Lower lobe of right lung (tissue), 2 donors: ENCODE results near the gene PAPPA. TPM values are rescaled to one million over a fixed set of nuclear protein-coding genes. Genes with fewer than 3 reads are reported as not detected.

ENCODE experiments used
- ATAC-seq, 2 donors: fragments of 200-7000 bp; cut with Tn5 transposase; one replicate each; pipeline ENCODE4 v1.9.1; 2020 to 2022; ENCODE audit warnings: mild to moderate bottlenecking in 2 of 2, moderate library complexity in 2 of 2
- DNase-seq: peaks from one replicate; pipeline ENCODE4 v3.0.0-alpha.2; 2020
- H3K27ac ChIP-seq: fragments of 200-600 bp; one replicate; pipeline ENCODE4 v1.8.0; 2022
- H3K27me3 ChIP-seq: fragments of 200-600 bp; one replicate; pipeline ENCODE4 v1.8.0; 2022; ENCODE audit warnings: low read depth
- H3K36me3 ChIP-seq: fragments of 200-600 bp; one replicate; pipeline ENCODE4 v1.8.0; 2022; ENCODE audit warnings: mild to moderate bottlenecking
- H3K4me1 ChIP-seq: fragments of 200-600 bp; one replicate; pipeline ENCODE4 v1.8.0; 2022
- H3K4me3 ChIP-seq: fragments of 200-600 bp; one replicate; pipeline ENCODE4 v1.8.0; 2022; ENCODE audit warnings: mild to moderate bottlenecking
- H3K9me3 ChIP-seq: fragments of 200-600 bp; one replicate; pipeline ENCODE4 v1.8.0; 2022
- intact Hi-C: fragments of 100-400 bp; cut with DNase I; formaldehyde crosslinking; loops from one replicate; pipeline ENCODE4 v1.11.0; 2022
- total RNA-seq: library from RNA; stranded (reverse); fragmentation: NEBNext Ultra II Directional; extraction: Animal tissue kit (Norgen Biotek cat#: 25700); gene quantifications from one replicate; pipeline ENCODE4 v1.2.1, GENCODE V29; 2021
- TF ChIP-seq, protein P1 (sequence below): fragments of 200-600 bp; IDR thresholded peaks from one replicate; pipeline ENCODE4 v1.8.0; 2022; ENCODE audit warnings: antibody characterized with exemption, mild to moderate bottlenecking
- donor health status: DM: no; HTN: yes; CAD: no; lungs with severe emphysema.

PAPPA gene
- total RNA-seq, 1 donor from 2014 or later: 2.2 TPM

GRCh38 chr9:116178481-116179211, 25.1 kb downstream of the PAPPA start:
- Histone ChIP-seq H3K9me3 (no peaks in the 10 kb centered on the region), H3K4me3 (no peak overlapping the region), H3K4me1 (no peaks in the 10 kb centered on the region), H3K36me3 (no peaks in the 10 kb centered on the region), H3K27me3 (no peaks in the 10 kb centered on the region), H3K27ac (no peak overlapping the region)
- DNase-seq (no peak), ATAC-seq (no peak)
- TF ChIP-seq, protein P1, sequence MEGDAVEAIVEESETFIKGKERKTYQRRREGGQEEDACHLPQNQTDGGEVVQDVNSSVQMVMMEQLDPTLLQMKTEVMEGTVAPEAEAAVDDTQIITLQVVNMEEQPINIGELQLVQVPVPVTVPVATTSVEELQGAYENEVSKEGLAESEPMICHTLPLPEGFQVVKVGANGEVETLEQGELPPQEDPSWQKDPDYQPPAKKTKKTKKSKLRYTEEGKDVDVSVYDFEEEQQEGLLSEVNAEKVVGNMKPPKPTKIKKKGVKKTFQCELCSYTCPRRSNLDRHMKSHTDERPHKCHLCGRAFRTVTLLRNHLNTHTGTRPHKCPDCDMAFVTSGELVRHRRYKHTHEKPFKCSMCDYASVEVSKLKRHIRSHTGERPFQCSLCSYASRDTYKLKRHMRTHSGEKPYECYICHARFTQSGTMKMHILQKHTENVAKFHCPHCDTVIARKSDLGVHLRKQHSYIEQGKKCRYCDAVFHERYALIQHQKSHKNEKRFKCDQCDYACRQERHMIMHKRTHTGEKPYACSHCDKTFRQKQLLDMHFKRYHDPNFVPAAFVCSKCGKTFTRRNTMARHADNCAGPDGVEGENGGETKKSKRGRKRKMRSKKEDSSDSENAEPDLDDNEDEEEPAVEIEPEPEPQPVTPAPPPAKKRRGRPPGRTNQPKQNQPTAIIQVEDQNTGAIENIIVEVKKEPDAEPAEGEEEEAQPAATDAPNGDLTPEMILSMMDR: no peak
- intact Hi-C loops: no loop called here

DNA sequence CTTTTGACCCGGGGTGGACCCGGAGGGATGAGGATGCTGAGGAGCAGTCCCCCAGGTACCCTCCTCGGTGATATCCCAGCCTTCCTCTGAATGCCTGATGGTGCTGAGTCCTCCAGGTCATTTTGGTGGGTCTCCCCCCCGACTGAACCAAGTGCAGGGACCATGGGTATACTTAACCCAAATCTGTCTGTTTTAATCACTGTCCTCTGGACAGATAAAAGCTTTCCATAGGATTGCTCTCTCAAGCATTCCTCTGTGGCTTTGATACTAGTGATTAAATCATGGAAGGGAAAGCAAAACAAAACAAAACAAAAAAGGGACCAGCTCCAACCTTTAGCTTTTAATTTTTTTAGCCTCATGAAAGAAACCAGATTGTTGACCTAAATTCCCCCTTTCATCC, 26.0 kb downstream of the PAPPA start:
- Histone ChIP-seq H3K4me1 (no peaks in the 10 kb centered on the region), H3K36me3 (no peaks in the 10 kb centered on the region), H3K9me3 (no peaks in the 10 kb centered on the region), H3K27ac (no peak overlapping the region), H3K27me3 (no peaks in the 10 kb centered on the region), H3K4me3 (no peak overlapping the region)
- TF ChIP-seq, protein P1: no peak
- intact Hi-C loops: no loop called here
- no peak for ATAC-seq
- no peak for DNase-seq

DNA sequence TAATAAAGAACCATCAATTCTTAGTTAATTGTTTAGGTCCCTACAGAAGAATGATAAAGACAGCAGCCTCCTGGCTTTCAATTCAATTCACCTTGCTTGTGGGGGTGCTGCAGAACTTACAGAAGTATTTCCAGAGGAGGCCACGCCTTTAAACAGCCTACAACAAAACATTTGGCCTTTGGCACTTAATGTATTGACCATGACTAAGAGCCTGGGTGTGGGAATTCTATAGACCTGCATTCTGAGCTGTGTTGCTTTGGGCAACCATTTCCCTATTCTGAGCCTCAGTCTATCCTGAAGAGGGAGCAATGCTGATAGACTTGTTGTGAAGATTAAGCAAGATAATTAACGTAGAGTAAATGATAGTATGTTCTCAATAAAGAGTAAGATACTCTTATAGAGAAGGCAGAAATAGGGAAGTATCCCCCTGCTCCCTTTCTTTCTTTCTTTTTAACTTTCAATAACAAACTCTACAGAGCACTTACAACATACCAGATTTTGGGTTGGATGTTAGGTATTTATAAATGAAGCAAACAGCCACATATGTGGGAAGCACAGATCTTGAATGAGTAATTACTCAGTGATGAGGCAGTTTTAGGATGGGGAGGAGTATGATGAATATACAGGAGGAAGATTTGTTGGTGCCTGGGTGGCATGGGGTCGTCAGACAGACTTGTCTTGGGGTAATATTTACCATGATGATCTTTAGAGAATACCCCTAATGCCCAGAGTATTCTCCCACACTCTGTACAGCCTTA, 28.4 kb downstream of the PAPPA start:
- DNase-seq (no peak), ATAC-seq (no peak)
- H3K27me3 ChIP-seq: no peaks in the 10 kb centered on the region
- TF ChIP-seq, protein P1: no peak
- H3K4me3 ChIP-seq: no peak overlapping the region
- no peaks in the 10 kb centered on the region for H3K36me3 ChIP-seq
- H3K4me1 ChIP-seq: no peaks in the 10 kb centered on the region
- no peak overlapping the region for H3K27ac ChIP-seq
- intact Hi-C loops: no loop called here
- H3K9me3 ChIP-seq: no peaks in the 10 kb centered on the region

GRCh38 chr9:116182876-116183275, 29.3 kb downstream of the PAPPA start:
- no peak for DNase-seq
- Histone ChIP-seq H3K4me1 (no peaks in the 10 kb centered on the region), H3K4me3 (no peak overlapping the region), H3K27me3 (no peaks in the 10 kb centered on the region), H3K9me3 (no peaks in the 10 kb centered on the region), H3K36me3 (no peaks in the 10 kb centered on the region), H3K27ac (no peak overlapping the region)
- intact Hi-C loops: no loop called here
- TF ChIP-seq, protein P1: no peak
- no peak for ATAC-seq

DNA sequence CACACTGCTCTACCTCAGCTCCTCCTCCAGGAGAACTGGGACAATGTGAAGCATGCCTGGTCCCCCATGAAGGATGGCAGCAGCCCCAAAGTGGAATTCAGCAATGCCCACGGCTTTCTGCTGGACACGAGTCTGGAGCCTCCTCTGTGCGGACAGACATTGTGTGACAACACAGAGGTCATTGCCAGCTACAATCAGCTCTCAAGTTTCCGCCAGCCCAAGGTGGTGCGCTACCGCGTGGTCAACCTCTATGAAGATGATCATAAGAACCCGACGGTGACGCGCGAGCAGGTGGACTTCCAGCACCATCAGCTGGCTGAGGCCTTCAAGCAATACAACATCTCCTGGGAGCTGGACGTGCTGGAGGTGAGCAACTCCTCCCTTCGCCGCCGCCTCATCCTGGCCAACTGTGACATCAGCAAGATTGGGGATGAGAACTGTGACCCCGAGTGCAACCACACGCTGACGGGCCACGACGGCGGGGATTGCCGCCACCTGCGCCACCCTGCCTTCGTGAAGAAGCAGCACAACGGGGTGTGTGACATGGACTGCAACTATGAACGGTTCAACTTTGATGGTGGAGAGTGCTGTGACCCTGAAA, 34.1 kb downstream of the PAPPA start:
- no peak overlapping the region for H3K27ac ChIP-seq
- no peak for DNase-seq
- no peaks in the 10 kb centered on the region for H3K4me1 ChIP-seq
- no peaks in the 10 kb centered on the region for H3K36me3 ChIP-seq
- no peak overlapping the region for H3K4me3 ChIP-seq
- no peaks in the 10 kb centered on the region for H3K9me3 ChIP-seq
- TF ChIP-seq, protein P1: no peak
- ATAC-seq: no peak
- H3K27me3 ChIP-seq: no peaks in the 10 kb centered on the region
- intact Hi-C loops: no loop called here
